Nephron progenitor cell (in vitro differentiated cells): Measurements from ENCODE around the gene SALL1.

Experiments used
- DNase-seq: peaks from one replicate; pipeline ENCODE4 v3.0.0; 2021
- H3K27ac Mint-ChIP-seq: 2 replicates; pipeline ENCODE4 v1.8.0; 2021; ENCODE audit warnings: mild to moderate bottlenecking, moderate library complexity, mixed read lengths
- H3K27me3 Mint-ChIP-seq: 2 replicates; pipeline ENCODE4 v1.8.0; 2021; ENCODE audit warnings: mild to moderate bottlenecking, low read depth, mixed read lengths; ENCODE audit not compliant: poor library complexity
- H3K36me3 Mint-ChIP-seq: 2 replicates; pipeline ENCODE4 v1.8.0; 2021; ENCODE audit warnings: low read depth, mixed read lengths
- H3K4me1 Mint-ChIP-seq: 2 replicates; pipeline ENCODE4 v1.8.0; 2021; ENCODE audit warnings: mixed read lengths
- H3K4me3 Mint-ChIP-seq: 2 replicates; pipeline ENCODE4 v1.8.0; 2021; ENCODE audit warnings: mild to moderate bottlenecking, moderate library complexity, mixed read lengths
- H3K9me3 Mint-ChIP-seq: 2 replicates; pipeline ENCODE4 v1.8.0; 2021; ENCODE audit warnings: mild to moderate bottlenecking, moderate library complexity, mixed read lengths
- TF ChIP-seq, protein P1 (sequence below): fragments of 200-600 bp; sonication (generic); IDR thresholded peaks from 2 replicates; pipeline ENCODE4 v1.5.0; 2021; ENCODE audit warnings: antibody characterized with exemption

The SALL1 gene

GRCh38 chr16:51113236-51114125, 37.6 kb downstream of the SALL1 start:
- Mint-ChIP-seq H3K36me3 (no peaks in the 10 kb centered on the region), H3K4me3 (peak overlapping the region; percentile 78), H3K9me3 (peaks cover 7% of the 10 kb centered on the region), H3K27me3 (peaks cover 16% of the 10 kb centered on the region), H3K4me1 (peaks cover 64% of the 10 kb centered on the region), H3K27ac (no peak overlapping the region)
- TF ChIP-seq, protein P1, sequence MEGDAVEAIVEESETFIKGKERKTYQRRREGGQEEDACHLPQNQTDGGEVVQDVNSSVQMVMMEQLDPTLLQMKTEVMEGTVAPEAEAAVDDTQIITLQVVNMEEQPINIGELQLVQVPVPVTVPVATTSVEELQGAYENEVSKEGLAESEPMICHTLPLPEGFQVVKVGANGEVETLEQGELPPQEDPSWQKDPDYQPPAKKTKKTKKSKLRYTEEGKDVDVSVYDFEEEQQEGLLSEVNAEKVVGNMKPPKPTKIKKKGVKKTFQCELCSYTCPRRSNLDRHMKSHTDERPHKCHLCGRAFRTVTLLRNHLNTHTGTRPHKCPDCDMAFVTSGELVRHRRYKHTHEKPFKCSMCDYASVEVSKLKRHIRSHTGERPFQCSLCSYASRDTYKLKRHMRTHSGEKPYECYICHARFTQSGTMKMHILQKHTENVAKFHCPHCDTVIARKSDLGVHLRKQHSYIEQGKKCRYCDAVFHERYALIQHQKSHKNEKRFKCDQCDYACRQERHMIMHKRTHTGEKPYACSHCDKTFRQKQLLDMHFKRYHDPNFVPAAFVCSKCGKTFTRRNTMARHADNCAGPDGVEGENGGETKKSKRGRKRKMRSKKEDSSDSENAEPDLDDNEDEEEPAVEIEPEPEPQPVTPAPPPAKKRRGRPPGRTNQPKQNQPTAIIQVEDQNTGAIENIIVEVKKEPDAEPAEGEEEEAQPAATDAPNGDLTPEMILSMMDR: no peak
- peak; percentile 56 for DNase-seq

- Mint-ChIP-seq H3K27me3 (peaks cover 16% of the 10 kb centered on the region), H3K4me3 (peak overlapping the region; percentile 10), H3K4me1 (peaks cover 64% of the 10 kb centered on the region), H3K27ac (no peak overlapping the region), H3K36me3 (no peaks in the 10 kb centered on the region), H3K9me3 (peaks cover 7% of the 10 kb centered on the region)
- DNase-seq: no peak
- TF ChIP-seq, protein P1: no peak
Measured at GRCh38 chr16:51112323-51112722, 38.7 kb downstream of the SALL1 start.

GRCh38 chr16:51111759-51112158, 39.3 kb downstream of the SALL1 start:
- Mint-ChIP-seq H3K36me3 (no peaks in the 10 kb centered on the region), H3K27ac (no peak overlapping the region), H3K27me3 (peaks cover 16% of the 10 kb centered on the region), H3K4me3 (peak overlapping the region; percentile 10), H3K9me3 (peaks cover 7% of the 10 kb centered on the region), H3K4me1 (peaks cover 64% of the 10 kb centered on the region)
- no peak for DNase-seq
- TF ChIP-seq, protein P1: no peak

GRCh38 chr16:51110700-51111157, 40.3 kb downstream of the SALL1 start:
- Mint-ChIP-seq H3K27me3 (peaks cover 18% of the 10 kb centered on the region), H3K36me3 (no peaks in the 10 kb centered on the region)
- DNase-seq: no peak

GRCh38 chr16:51109173-51109572, 41.9 kb downstream of the SALL1 start:
- H3K36me3 Mint-ChIP-seq: no peaks in the 10 kb centered on the region
- peaks cover 16% of the 10 kb centered on the region for H3K27me3 Mint-ChIP-seq
- no peak for DNase-seq
- H3K4me3 Mint-ChIP-seq: no peak overlapping the region
- H3K27ac Mint-ChIP-seq: no peak overlapping the region
- TF ChIP-seq, protein P1: no peak
- H3K4me1 Mint-ChIP-seq: peaks cover 48% of the 10 kb centered on the region
- peaks cover 7% of the 10 kb centered on the region for H3K9me3 Mint-ChIP-seq

More at GRCh38 chr16:51110700-51111157, 40.3 kb downstream of the SALL1 start:
- peak overlapping the region; percentile 25 for H3K27ac Mint-ChIP-seq
- peaks cover 62% of the 10 kb centered on the region for H3K4me1 Mint-ChIP-seq
- H3K4me3 Mint-ChIP-seq: no peak overlapping the region
- peaks cover 7% of the 10 kb centered on the region for H3K9me3 Mint-ChIP-seq
- TF ChIP-seq, protein P1: no peak

DNA sequence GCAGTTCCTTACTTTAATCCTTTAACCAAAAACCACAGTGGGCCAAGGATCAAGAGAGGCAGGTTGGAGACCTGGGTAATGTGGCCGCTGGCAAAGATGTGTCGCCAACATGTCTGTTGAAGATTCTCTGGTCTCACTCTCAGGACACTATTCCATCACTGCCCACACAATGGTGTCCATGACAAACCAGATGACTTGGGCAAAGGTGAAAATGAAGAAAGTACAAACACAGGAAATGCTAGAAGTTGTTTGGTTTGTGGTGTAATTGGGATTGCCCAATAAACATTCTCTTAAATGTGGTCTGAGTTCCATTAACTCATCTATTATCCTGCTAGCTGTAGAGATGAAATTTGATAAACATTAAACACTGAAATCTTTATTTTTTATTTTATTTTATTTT, 43.3 kb downstream of the SALL1 start:
- TF ChIP-seq, protein P1: no peak
- H3K4me1 Mint-ChIP-seq: peaks cover 34% of the 10 kb centered on the region
- peaks cover 7% of the 10 kb centered on the region for H3K9me3 Mint-ChIP-seq
- peaks cover 5% of the 10 kb centered on the region for H3K27me3 Mint-ChIP-seq
- no peak for DNase-seq
- no peak overlapping the region for H3K27ac Mint-ChIP-seq
- H3K36me3 Mint-ChIP-seq: no peaks in the 10 kb centered on the region
- H3K4me3 Mint-ChIP-seq: no peak overlapping the region
